ENCODE measurements around the gene VPS8.

Gene VPS8

DNA sequence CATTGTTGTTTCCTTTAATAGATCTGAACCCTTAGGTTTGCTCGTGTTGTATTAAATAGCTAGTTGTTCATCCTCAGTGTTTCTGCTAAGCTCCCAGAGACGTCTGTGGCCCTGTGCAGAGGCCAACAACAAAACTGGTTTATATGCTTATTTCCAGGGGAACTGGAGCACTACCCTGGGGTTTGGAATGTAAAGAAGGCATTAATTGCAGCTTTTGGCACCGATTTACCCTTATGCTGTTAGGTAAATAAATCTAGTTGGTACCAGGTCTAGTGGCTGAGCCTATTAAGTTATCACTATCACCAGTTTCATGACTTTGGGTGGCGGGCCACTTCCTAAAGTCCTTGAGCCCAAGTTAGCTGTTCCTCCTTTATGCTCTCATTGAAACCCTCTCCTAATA, 12.0 kb downstream of the VPS8 start:
- TF ChIP-seq, protein P1, sequence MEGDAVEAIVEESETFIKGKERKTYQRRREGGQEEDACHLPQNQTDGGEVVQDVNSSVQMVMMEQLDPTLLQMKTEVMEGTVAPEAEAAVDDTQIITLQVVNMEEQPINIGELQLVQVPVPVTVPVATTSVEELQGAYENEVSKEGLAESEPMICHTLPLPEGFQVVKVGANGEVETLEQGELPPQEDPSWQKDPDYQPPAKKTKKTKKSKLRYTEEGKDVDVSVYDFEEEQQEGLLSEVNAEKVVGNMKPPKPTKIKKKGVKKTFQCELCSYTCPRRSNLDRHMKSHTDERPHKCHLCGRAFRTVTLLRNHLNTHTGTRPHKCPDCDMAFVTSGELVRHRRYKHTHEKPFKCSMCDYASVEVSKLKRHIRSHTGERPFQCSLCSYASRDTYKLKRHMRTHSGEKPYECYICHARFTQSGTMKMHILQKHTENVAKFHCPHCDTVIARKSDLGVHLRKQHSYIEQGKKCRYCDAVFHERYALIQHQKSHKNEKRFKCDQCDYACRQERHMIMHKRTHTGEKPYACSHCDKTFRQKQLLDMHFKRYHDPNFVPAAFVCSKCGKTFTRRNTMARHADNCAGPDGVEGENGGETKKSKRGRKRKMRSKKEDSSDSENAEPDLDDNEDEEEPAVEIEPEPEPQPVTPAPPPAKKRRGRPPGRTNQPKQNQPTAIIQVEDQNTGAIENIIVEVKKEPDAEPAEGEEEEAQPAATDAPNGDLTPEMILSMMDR (IDR thresholded peaks at IDR 0.05; ENCODE audit: low read depth, low read length, missing control alignments) = no peak
- DNase-seq (ENCODE audit: extremely low read depth, low read depth) = no peak
- H3K4me3 ChIP-seq (replicated peaks; ENCODE audit: low read depth, low read length) = no peak overlapping the region

GRCh38 chr3:184825121-184825820, 13.3 kb downstream of the VPS8 start:
- TF ChIP-seq, protein P1 (IDR thresholded peaks at IDR 0.05; ENCODE audit: low read depth, low read length, missing control alignments) = no peak
- no peak for DNase-seq (ENCODE audit: extremely low read depth, low read depth)
- H3K4me3 ChIP-seq (replicated peaks; ENCODE audit: low read depth, low read length) = no peak overlapping the region

DNA sequence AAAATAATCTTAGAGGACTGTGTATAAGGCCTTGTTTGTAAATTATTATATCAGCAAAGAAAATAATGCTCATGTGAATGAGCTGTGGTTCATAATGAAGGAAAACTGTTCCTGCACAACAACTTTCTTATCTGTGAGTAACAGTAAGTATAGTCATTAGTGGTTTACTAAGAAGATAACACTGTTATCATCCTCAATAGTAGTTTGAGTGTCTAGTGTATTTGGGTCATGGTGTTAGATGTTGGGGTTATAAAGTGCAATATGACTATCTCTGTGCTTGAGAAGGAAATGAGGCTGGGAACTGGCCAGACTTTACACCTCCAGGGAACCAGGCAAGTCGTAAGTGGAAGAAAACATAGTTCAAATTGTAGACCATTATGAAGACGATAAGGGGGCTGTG, 15.6 kb downstream of the VPS8 start:
- H3K4me3 ChIP-seq (replicated peaks; ENCODE audit: low read depth, low read length) = no peak overlapping the region
- DNase-seq (ENCODE audit: extremely low read depth, low read depth) = no peak
- TF ChIP-seq, protein P1 (IDR thresholded peaks at IDR 0.05; ENCODE audit: low read depth, low read length, missing control alignments) = no peak

- no peak overlapping the region for H3K4me3 ChIP-seq (replicated peaks; ENCODE audit: low read depth, low read length)
- TF ChIP-seq, protein P1 (IDR thresholded peaks at IDR 0.05; ENCODE audit: low read depth, low read length, missing control alignments) = no peak
- DNase-seq (ENCODE audit: extremely low read depth, low read depth) = no peak
Observed at GRCh38 chr3:184832044-184832443, 20.1 kb downstream of the VPS8 start.

GRCh38 chr3:184832903-184833302, 20.9 kb downstream of the VPS8 start:
- TF ChIP-seq, protein P1 (IDR thresholded peaks at IDR 0.05; ENCODE audit: low read depth, low read length, missing control alignments) = no peak
- no peak overlapping the region for H3K4me3 ChIP-seq (replicated peaks; ENCODE audit: low read depth, low read length)
- DNase-seq (ENCODE audit: extremely low read depth, low read depth) = no peak

- no peak for DNase-seq (ENCODE audit: extremely low read depth, low read depth)
- TF ChIP-seq, protein P1 (IDR thresholded peaks at IDR 0.05; ENCODE audit: low read depth, low read length, missing control alignments) = no peak
Observed at GRCh38 chr3:184836090-184836822, 24.3 kb downstream of the VPS8 start.

More at GRCh38 chr3:184836090-184836822, 24.3 kb downstream of the VPS8 start:
- H3K4me3 ChIP-seq (replicated peaks; ENCODE audit: low read depth, low read length) = no peak overlapping the region
